GM12864 (cell line): ENCODE data around the gene ABCB9.

Source experiments
- DNase-seq: peaks from one replicate; pipeline ENCODE4 v3.0.0-alpha.2; 2011; ENCODE audit warnings: low read depth
- H3K4me3 ChIP-seq: 2 replicates; pipeline ENCODE4 v1.5.1; 2011; ENCODE audit warnings: mild to moderate bottlenecking, low read depth, low read length, control low read depth
- TF ChIP-seq, protein P1 (sequence below): IDR thresholded peaks from 2 replicates; pipeline ENCODE4 v1.5.1; 2011; ENCODE audit warnings: low read depth, mild to moderate bottlenecking, moderate library complexity, low read length, control low read depth, inconsistent platforms; ENCODE audit errors: missing control alignments

ABCB9 gene

GRCh38 chr12:122929812-122930211 is 36.5 kb downstream of the ABCB9 start:
- no peak for DNase-seq
- TF ChIP-seq, protein P1, sequence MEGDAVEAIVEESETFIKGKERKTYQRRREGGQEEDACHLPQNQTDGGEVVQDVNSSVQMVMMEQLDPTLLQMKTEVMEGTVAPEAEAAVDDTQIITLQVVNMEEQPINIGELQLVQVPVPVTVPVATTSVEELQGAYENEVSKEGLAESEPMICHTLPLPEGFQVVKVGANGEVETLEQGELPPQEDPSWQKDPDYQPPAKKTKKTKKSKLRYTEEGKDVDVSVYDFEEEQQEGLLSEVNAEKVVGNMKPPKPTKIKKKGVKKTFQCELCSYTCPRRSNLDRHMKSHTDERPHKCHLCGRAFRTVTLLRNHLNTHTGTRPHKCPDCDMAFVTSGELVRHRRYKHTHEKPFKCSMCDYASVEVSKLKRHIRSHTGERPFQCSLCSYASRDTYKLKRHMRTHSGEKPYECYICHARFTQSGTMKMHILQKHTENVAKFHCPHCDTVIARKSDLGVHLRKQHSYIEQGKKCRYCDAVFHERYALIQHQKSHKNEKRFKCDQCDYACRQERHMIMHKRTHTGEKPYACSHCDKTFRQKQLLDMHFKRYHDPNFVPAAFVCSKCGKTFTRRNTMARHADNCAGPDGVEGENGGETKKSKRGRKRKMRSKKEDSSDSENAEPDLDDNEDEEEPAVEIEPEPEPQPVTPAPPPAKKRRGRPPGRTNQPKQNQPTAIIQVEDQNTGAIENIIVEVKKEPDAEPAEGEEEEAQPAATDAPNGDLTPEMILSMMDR = no peak
- H3K4me3 ChIP-seq = no peak overlapping the region

GRCh38 chr12:122929148-122929538 is 37.1 kb downstream of the ABCB9 start:
- DNase-seq = no peak
- H3K4me3 ChIP-seq = no peak overlapping the region
- TF ChIP-seq, protein P1 = no peak

GRCh38 chr12:122928404-122929147 is 37.7 kb downstream of the ABCB9 start:
- DNase-seq = no peak
- H3K4me3 ChIP-seq = no peak overlapping the region
- TF ChIP-seq, protein P1 = no peak

DNA sequence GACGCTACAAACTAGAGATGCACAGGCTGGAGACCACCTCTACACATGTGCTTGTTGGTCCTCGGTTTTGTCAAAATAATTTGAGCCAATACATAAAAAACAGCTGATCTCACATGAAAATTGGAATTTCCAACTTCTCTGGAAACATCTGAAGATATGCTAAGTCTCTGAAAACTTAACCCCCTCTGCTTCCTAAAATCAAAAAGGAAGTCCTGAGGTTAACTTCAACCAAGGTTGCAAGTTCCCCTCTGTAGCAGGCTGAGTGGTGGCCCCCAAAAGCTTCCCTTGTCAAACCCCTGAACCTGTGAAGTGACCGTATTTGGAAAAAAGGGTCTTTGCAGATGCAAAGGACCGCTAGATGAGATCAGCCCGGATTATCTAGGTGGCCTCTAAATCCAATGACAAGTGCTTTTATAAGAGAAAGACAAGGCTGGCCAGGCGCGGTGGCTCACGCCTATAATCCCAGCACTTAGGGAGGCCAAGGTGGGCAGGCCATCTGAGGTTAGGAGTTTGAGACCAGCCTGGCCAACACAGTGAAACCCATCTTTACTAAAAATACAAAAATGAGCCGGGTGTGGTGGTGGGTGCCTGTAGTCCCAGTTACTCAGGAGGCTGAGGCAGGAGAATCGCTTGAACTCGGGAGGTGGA is 38.4 kb downstream of the ABCB9 start:
- DNase-seq = no peak
- TF ChIP-seq, protein P1 = no peak
- H3K4me3 ChIP-seq = no peak overlapping the region

DNA sequence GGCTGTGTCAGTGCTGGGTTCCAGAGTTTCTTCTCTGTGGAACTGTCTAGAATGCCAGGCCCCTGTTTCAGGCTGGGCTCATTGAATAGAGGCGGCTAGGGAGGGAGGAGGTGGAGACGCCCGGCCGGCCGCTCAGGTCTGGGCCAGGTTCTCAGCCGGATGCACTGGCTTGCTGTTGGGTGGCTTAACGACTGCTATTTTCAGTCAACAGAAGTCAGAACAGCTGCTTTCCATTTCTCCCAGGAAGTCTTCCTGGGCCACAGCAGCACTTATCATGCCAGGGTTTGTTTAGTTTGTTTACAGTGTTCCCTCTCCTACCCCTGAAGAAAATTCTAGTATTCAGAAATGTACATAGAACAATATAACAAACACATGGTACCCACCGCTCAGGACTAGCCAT is 44.3 kb downstream of the ABCB9 start:
- TF ChIP-seq, protein P1 = no peak
- H3K4me3 ChIP-seq = no peak overlapping the region
- no peak for DNase-seq

GRCh38 chr12:122920687-122921086 is 45.6 kb downstream of the ABCB9 start:
- DNase-seq = no peak
- TF ChIP-seq, protein P1 = no peak
- H3K4me3 ChIP-seq = no peak overlapping the region

DNA sequence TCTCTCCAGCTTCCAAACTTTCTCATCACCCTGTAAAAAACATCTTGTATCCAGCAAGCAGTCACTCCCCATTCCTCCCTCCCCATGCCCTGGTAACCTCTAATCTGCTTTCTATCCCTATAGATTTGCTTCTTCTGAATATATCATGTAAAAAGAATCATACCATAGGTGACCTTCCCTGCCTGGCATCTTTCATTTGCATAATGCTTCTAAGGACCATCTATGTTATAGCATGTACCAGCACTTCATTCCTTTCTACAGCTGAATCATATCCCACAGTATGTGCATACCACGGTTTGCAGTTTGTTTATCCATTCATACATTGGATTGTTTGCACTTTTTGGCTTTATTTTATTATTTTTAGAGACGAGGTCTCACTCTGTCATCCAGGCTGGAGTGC is 47.4 kb downstream of the ABCB9 start:
- TF ChIP-seq, protein P1 = no peak
- no peak overlapping the region for H3K4me3 ChIP-seq
- no peak for DNase-seq
